HG03025 (cell line): ENCODE data around the gene VAC14.
"Not testable (repeated sequence)": the region's sequence is repeated elsewhere in the genome, so short reads cannot be mapped to it uniquely, and the experiment has no call there.

Experiments
- ATAC-seq: cut with Tn5 transposase; IDR thresholded peaks from one replicate; pipeline ENCODE4 v1.9.1; 2021; ENCODE audit warnings: mild to moderate bottlenecking, moderate library complexity; ENCODE audit not compliant: unreplicated experiment, low FRiP score

Gene VAC14

GRCh38 chr16:70800781-70801480 lies at the start of gene VAC14:
Gene VAC14 (minus strand): TSS chr16:70801158. CDS start chr16:70800900, 258 bp downstream.
- ATAC-seq, result peak; percentile 94

GRCh38 chr16:70823498-70824118 lies 22.6 kb upstream of the VAC14 start:
- not testable (repeated sequence) for ATAC-seq

GRCh38 chr16:70822734-70823133 lies 21.8 kb upstream of the VAC14 start:
- ATAC-seq, result not testable (repeated sequence)

GRCh38 chr16:70818088-70818487 lies 17.1 kb upstream of the VAC14 start:
- not testable (repeated sequence) for ATAC-seq

GRCh38 chr16:70809392-70810060 lies 8.6 kb upstream of the VAC14 start:
- ATAC-seq, result no peak

GRCh38 chr16:70808371-70808770 lies 7.4 kb upstream of the VAC14 start:
- no peak for ATAC-seq

- no peak for ATAC-seq
Observed at GRCh38 chr16:70805787-70806186, 4.8 kb upstream of the VAC14 start.

GRCh38 chr16:70805380-70805779 lies 4.4 kb upstream of the VAC14 start:
- no peak for ATAC-seq

GRCh38 chr16:70804734-70805169 lies 3.8 kb upstream of the VAC14 start:
- no peak for ATAC-seq

GRCh38 chr16:70804153-70804733 lies 3.3 kb upstream of the VAC14 start:
- no peak for ATAC-seq

- ATAC-seq, result no peak
Observed at GRCh38 chr16:70803319-70803718, 2.4 kb upstream of the VAC14 start.

- no peak for ATAC-seq
Observed at GRCh38 chr16:70801611-70802010, 653 bp upstream of the VAC14 start.

GRCh38 chr16:70800311-70800710 lies 647 bp downstream of the VAC14 start:
- peak; percentile 8 for ATAC-seq

GRCh38 chr16:70796301-70796700 lies 4.7 kb downstream of the VAC14 start:
- no peak for ATAC-seq

- ATAC-seq, result no peak
Observed at GRCh38 chr16:70795296-70795912, 5.6 kb downstream of the VAC14 start.

GRCh38 chr16:70793851-70794502 lies 7.0 kb downstream of the VAC14 start:
- no peak for ATAC-seq

GRCh38 chr16:70790815-70791214 lies 10.1 kb downstream of the VAC14 start:
- no peak for ATAC-seq

- no peak for ATAC-seq
Observed at GRCh38 chr16:70789595-70790447, 11.1 kb downstream of the VAC14 start.
